LoVo (cell line): ENCODE results near the gene NCOR1.
A peak's percentile ranks its signal among the peaks of the same experiment; 100 is the strongest.

Experiments used
- DNase-seq: peaks from one replicate; pipeline ENCODE4 v3.0.0-alpha.2; 2016; ENCODE audit warnings: low spot score

Gene NCOR1

DNA sequence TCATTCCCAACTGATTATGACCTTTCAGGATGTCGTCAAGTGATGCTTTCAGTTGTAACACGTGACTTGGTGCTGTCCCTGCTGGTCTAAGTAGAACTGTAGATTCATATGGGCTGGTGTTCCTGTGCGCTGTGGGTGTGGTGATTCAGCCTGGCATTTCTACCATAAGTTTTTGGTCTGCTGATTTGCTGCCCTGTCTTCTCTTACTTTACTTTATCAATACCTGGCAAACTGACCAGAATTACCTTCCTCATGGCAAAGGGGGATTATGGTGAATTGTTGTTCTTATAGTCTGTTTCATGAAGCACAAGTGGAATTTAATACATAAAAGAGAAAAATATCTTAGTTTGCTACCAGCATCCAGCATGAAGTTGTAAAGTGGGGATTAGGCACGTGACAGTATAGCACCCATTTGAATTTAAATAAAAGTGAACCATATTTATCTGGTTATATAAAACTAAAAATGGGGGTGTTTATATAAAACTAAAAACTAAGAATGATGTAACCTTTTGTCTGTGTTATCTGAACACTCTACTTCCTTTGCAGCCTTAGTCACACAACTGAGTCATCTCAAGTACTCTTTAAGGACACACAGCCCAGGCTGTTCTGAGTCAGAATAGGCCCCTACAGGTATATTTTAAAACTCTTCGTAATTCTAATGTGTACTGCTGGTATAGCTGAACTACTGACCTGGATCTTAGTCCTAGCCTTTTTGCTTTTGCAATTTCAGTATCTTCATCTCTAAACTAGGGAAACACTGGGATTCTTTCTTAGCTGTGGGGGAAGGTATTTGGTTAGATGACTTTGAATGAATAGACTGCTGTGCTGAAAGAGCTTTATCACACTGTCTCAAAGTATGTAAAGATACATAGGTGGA is 187.4 kb downstream of the NCOR1 start:
- DNase-seq = peak; percentile 78

DNA sequence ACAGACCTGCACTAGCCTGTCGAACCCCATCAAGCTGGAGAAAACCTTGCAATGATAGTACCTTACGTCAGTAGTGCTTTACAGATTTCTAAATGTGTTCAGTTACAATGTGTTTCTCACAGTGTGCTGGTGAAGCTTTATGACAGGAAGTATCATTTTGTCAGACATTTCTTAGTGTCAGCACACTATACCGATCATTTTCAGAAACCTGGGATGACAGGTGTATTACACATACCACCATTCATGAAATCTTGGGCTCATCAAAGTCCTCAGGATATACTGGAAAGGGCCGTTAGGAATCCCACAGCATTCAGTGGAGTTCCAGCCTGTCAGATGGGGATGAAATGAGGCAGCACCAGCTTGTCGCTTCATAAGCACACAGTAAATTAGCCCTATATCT is 188.4 kb downstream of the NCOR1 start:
- no peak for DNase-seq

DNA sequence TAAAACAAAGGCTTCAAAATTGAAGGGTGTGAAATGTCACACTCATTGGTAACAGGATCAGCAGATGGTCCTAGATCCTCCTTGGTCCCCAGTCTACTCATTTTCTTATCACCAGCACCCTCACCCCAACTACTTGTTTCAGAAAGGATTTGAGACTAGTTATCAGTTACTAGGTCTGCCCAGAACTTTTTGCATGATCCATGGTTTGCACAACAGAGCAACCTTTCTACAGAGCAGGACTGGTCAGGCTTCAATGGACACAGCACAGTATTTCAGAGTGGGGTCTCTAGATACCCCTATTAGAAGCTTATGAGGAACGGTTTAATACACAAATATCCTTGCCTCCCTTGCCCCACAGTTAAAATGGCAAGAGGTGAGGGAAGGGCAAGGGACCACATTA is 190.1 kb downstream of the NCOR1 start:
- no peak for DNase-seq

DNA sequence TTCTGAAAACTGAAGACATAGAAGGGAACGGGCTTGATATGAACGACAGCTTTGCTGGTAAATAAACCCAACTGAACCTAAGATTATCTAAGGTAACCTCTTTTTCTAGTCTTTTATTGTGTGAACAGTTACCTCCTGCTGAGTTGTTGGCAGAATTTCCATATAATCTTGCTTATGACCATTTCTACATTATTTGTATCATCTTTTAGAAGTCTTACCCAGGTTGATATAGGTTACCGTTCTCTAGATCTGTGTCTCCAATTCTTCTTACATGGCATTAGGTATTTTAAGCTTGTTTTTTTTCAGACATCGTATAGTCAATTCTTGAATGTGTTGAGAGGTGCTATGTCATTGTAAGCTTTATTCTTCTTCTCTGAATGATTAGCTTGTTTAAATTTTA is 191.5 kb downstream of the NCOR1 start:
- DNase-seq = no peak

DNA sequence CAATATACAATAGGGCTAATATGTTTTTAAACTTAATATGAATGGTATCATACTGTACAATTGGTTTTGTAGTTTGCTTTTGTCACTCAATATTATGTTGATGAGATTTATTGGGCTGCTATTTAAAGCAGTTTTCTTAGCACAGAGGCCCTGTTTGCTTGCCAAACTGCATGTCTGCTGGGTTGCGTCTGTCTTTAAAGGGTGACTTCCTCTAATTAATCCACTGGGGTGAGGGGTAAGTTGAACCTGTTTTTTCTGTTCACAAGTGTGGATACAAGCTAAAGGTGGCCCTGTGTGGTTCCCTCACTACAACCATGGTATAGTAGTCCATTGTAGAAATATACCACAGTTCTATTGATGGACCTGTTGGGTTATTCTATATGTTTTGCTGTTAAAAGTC is 196.0 kb downstream of the NCOR1 start:
- DNase-seq = no peak

DNA sequence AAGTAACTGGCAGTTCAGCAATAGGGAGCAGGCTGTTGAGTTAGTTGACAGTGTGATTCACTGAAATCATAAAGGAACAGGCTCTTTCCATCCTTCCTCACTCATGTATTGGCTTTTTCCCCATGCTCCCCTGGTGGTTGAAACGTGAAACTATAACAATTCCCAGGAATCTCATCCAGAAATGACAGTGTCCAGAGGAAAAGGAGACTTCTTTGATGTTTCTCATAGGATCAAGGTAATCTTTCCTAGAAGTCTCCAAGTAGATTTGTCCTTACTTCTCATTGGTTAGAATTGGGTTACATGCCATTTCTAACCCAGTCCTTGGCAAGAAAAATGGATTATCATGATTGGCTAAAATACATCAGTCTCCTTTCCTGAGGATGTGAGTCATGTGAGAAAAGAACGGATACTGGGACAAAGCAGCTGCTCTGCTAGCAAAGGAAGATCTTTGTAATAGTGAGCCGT is 201.4 kb downstream of the NCOR1 start:
- DNase-seq = peak; percentile 47

DNA sequence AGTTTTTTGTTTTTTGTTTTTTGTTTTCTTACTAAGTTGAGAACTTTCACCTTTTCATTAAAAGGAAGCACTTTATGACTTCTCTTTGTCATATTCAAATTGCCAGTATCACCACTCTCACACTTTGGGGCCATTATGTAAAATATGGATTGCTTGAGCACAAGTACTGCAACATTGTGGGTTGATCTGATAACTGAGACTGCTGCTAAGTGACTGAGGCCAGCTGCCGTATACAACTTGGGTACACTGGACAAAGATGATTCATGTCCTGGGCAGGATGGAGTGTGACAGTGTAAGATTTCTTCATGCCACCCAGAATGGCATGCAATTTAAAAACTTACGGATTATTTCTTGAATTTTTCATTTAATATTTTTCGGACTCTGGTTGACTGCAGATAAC is 207.9 kb downstream of the NCOR1 start:
- DNase-seq = no peak

DNA sequence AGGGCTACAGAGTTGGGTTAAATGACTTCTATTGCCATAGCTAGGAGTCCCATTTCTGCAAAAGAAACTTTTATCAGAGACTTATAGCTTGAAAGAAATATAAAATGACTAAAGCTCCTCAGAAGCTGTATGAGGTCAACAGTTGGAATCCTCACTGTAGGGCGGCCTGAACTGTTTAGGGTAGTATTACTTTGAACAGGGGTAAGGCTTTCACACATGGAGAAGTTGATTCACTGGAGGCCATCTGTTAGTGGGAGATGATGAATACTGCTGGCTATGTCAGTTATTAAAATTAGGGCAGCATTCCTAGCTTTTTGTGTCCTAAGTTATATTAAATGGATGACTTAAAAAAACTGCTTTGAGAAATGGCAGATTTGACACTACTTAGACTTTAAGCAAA is 209.7 kb downstream of the NCOR1 start:
- no peak for DNase-seq

DNA sequence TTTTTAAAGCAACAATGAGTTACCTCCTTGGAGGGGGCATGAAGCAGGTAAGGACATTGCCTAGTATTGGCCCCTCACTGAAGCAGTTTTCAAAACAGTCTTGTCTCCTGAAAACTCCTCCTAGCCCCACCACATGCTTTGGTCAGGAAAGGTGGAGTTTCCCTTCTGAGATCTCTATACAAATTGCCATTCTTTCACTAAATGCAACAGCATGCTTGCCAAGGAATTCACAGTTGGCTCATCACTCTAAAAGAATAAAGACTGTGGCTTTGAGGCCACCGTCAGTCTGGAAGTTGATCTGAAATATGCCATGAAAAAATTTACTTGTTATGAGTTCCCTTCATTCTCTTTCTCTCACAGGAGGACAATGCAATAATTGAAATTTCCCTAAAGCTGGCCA is 211.5 kb downstream of the NCOR1 start:
- DNase-seq = no peak

DNA sequence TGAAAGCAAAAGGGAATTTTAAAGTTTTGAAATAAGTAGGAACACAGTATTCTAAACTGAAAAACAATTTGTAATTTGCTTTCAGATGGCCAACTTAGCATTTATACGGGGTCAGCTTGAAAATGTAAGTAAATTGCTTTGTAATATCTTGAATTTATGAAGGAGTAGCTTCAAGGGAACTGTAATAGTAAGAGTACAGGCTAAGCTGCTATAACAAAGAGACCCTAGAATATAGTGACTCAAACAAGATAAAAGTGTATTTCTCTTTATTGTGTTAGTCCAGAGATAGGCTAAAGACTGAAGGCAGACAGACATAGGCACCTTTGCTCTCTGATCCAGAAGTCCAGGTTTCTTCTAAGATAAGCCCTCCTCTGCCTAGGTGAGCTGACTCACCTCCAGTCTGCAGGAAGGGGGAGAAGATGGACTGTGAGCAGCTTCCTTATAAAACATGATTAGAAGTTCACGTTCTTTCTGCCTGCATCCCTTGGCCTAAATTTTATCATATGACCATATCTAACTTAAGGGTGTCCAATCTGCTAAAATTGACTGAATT is 212.6 kb downstream of the NCOR1 start:
- no peak for DNase-seq

DNA sequence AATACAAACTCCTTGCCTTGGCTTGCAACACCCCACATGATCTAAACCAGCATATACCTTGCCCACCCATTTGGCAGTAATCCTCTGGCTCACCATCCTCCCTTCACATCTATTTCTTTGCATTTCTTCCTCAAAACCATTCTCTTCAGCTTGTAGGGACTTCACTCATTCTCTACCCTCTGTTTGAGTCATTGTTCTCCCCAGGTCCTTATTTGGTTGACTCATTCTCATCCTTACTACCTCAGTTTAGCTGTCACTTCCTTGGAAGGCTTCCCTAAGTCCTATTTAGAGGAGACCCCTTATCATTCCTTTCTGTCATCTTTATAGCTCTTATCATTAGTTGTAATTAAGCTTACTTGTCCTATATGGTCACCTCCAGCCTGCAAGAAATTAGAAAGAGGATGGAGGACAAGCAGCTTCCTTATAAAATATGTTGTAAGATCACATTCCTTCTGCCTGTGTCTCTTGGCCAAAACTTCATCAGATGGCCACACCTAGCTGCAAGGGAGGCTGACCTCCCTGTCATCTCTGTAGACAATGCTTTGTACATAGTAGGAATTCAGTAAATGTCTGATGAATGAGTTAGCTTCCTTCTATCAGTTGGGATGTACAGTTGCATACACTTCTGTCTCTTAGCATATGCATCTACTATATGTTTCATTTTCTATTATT is 214.0 kb downstream of the NCOR1 start:
- no peak for DNase-seq

DNA sequence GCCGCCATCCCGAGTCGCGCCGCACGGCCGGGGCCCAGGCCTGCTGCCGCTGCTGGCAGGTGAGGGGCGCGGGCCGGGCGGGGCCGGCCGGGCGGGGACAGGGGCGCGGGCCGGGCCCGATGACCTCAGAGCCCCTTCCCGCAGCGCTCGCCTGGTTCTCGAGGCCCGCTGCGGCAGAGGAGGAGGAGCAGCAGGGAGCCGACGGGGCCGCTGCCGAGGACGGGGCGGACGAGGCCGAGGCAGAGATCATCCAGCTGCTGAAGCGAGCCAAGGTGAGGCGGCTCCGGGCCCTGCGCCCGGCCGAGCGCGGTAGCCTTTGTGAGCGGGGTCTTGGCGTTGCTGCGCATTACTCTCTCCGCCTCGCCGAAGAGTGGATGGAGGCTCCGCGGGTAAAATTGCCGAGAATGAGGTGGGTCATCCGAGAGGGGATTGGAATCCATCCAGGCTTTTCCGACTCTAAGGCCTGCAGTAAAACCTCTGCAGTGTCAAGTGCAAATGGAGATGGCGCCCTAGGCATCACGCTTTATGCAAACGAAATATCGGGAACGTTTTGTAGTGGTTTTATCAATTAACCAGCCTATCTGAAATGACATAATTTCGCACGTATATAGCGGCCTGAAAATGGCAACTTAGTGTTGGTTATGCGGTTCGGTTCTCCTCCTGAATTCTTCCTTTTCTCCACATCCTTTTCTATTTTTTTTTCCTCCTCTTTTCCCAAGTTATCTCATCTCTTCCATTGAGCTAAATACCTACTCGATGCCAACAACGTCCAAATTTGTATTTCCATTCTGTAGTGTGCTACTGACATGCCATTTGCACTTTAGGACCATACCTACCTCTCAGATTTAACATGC is 215.1 kb downstream of the NCOR1 start:
- DNase-seq = no peak

DNA sequence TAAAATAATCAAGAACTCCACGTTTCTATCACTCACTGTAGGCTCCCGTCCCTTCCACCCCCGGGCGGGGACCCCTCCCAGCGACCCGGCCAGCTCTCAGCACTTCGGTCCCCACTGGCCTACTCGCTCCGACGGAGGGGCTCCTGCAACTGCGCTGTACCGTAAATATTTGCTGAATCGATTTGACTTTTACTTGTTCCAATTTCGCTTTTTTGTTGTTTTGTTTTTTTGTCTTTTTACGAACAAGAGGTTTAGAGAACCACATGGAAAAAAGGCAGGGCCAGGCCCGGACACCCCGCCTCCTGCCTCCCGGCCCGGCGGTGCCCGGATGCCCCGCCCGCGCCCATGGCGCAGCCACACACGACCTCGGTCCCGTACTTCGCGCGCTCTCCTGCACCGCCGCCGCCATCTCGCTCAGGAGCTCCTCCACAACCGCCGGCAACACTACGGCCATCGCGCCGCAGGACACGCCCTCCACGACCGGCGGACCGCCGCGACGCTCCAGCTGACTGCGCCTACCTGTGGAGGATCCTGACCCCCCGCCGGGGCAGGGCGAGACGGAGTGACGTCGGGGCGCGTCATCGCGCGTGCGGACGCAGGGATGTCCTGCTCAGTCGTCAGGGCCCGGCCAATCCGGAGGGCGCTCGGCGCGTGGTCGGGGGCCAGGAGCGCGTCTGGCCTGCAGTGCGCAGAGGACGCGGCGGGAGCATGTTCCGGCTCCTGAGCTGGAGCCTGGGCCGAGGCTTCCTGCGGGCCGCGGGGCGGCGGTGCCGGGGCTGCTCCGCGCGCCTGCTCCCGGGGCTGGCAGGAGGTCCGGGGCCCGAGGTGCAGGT is 216.0 kb downstream of the NCOR1 start, which contains the start of the genes TTC19 and ZSWIM7:
Gene TTC19, plus strand, starts transcription at position 684 of the 833 bp plus-strand sequence. Its CDS starts 25 bp downstream, at position 709.
Gene ZSWIM7, minus strand, starts transcription at position 564 of the 833 bp plus-strand sequence. Its CDS starts 110 bp downstream, at position 454.
- DNase-seq = peak; percentile 97

DNA sequence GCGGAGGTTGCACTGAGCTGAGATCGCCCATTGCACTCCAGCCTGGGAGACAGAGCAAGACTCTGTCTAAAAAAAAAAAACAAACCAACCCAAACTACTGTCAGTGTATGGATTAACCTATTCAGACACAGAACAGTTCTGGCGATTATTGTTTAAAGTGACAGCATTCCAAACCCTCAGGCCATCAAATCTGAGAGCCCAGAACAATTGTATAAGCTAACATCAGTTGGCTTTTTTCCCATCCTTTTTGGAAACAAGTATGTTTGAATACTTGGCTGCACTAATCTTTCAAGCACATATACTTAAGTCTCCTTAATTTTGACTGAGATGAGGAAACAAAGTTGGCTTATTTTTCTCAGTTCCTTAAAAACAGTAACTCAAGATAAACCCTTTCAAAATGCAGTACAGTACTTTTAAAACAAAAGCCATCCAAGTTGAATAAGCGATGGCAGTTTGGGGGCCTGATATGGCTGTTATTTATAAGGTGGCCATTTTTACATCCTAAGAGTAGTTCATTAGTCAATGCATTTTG is 217.2 kb downstream of the NCOR1 start:
- DNase-seq = no peak

DNA sequence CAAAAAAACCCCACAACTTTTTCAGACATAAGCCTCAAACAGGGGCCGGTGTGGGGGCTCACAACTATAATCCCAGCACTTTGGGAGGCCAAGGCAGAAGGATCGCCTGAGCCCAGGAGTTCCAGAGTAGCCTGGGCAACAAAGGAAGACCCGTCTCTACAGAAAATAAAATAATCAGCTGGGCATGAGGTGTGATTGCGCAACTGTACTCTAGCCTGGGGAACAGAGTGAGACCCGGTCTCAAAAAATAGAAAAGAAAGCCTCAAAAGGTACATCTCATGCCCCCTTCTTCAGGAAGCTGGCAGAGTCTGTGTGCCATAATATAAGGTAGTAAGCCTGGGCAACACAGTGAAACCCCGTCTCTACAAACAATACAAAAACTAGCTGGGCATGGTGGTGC is 219.0 kb downstream of the NCOR1 start:
- no peak for DNase-seq

DNA sequence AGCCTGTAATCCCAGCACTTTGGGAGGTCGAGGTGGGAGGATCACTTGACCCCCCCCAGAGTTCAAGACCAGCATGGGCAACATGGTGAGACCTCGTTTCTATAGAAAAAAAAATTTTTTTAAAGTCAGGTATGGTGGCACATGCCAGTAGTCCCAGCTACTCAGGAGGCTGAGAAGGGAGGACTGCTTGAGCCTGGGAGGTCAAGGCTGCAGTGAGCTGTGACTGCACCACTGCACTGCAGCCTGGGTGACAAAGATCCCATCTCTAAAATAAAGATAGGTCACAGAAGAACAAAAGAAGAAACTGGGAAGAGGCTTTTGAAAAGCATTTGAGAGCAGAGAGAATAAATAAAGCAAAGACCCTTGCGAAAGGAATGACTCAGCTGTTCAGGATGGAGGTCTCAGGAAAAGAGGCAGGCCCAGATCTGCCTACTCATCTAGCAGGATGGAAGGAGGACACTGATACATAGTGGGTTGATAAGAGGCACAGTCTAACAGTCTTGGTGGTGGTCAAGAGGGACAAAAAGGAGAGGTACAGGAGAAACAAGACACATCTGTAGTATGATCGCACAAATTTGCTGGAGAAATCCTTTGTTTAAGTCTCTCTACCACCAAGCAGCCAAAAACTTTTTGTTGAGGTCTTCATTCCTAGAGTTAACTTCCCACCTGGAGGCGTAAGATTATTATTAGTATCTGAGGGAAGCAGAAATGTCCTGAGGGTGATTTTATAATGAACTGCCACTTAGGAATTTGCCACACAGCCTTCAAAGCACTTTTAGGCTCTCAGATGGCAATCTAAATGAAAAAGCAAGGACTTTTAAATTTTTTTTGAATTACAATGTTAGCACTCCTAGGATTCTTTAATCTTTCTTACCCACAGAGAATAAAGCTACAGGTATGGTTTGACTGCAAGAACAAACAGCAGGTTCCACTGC is 233.4 kb downstream of the NCOR1 start:
- no peak for DNase-seq

DNA sequence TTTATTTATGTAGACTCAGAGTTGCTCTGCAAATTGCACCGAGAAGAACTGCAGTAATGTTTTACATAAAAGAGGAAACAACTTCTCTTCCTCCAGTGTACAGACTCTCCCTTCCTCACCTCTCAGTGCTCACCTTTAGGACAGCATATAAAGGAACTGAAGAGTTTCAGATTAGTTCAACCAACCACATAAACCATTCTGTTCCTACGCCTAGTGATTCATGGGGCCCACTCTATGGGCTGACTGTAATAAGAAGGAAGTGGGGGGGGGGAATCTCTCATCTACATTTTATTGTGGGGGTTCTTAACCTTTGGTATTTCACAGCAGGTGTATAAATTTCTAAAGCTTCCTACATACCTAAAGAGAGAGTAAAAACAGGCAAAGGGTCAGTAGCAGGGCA is 234.1 kb downstream of the NCOR1 start:
- DNase-seq = peak; percentile 41
